HEK293 (cell line): ENCODE measurements around the gene TIMM10B.

ENCODE experiments used
- ATF2 ChIP-seq: fragments of 450-650 bp; formaldehyde crosslinking; IDR thresholded peaks from 2 replicates; pipeline ENCODE4 v1.5.1; 2016; ENCODE audit warnings: missing biosample characterization, missing genetic modification characterization, low read depth
- OSR2 ChIP-seq: fragments of 450-650 bp; formaldehyde crosslinking; IDR thresholded peaks from 2 replicates; pipeline ENCODE4 v1.5.1; 2016; ENCODE audit warnings: missing biosample characterization, missing genetic modification characterization
- PRDM1 ChIP-seq: fragments of 450-650 bp; formaldehyde crosslinking; IDR thresholded peaks from 2 replicates; pipeline ENCODE4; 2016; ENCODE audit warnings: missing biosample characterization, missing genetic modification characterization
- ZNF274 ChIP-seq, 2 experiments: fragments of 200-500 bp in 1 of 2; fragments of 450-650 bp in 1 of 2; sonication (Bioruptor generic) in 1 of 2; formaldehyde crosslinking in 1 of 2; IDR thresholded peaks; 2 replicates each; pipeline versions ENCODE4 v1.5.1 to v1.6.1; 2014 to 2016; ENCODE audit warnings: borderline replicate concordance in 1 of 2, inconsistent platforms in 1 of 2, low read length in 1 of 2, missing biosample characterization in 1 of 2, missing genetic modification characterization in 1 of 2
- ZNF341 ChIP-seq: fragments of 450-650 bp; formaldehyde crosslinking; IDR thresholded peaks from 2 replicates; pipeline ENCODE4; 2016; ENCODE audit warnings: low read depth, missing biosample characterization, missing genetic modification characterization
- ZNF394 ChIP-seq: fragments of 450-650 bp; formaldehyde crosslinking; IDR thresholded peaks from 2 replicates; pipeline ENCODE4 v1.5.1; 2016; ENCODE audit warnings: missing biosample characterization, missing genetic modification characterization, mild to moderate bottlenecking, moderate library complexity, borderline replicate concordance
- ZNF629 ChIP-seq: fragments of 450-650 bp; formaldehyde crosslinking; IDR thresholded peaks from 2 replicates; pipeline ENCODE4 v1.5.1; 2017; ENCODE audit warnings: missing biosample characterization, missing genetic modification characterization
- TF ChIP-seq, protein P1 (sequence below): fragments of 450-650 bp; formaldehyde crosslinking; IDR thresholded peaks from 2 replicates; pipeline ENCODE4 v1.5.1; 2016; ENCODE audit warnings: missing biosample characterization, missing genetic modification characterization
- TF ChIP-seq, protein P2 (sequence below): sonication (generic); formaldehyde crosslinking; IDR thresholded peaks from 2 replicates; pipeline ENCODE4 v1.8.1; 2022; ENCODE audit warnings: mild to moderate bottlenecking, moderate library complexity, missing genetic modification reagents

DNA sequence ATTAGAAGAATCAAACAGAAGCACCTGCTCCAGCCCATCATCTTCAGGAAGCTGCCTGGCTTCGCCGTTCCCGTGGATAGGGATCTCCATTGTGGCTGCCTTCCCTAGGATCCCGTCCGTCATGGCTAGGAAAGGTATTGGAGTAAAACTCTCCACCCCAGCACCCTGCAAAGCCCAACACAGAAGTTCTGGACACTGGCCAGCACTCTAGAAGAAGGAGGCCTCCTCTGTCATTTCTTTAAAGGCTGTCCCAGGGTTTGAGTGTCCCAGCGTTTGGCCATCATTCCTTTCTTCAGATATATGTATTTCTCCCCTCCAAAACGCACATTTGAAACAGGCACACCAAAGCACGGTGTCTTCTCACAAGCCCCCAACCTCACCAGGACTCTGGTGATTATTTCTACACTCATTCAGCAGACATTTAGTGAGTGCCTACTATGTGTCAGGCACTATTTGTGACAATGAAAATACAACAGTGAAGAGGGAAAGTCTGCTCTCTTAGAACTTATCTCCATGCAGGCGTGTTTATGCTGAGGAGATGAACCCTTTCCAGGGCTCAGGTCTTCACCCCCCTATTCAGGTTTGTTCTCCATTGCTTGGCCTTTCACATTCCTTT, 894 bp upstream of the TIMM10B start:
- TF ChIP-seq, protein P1, sequence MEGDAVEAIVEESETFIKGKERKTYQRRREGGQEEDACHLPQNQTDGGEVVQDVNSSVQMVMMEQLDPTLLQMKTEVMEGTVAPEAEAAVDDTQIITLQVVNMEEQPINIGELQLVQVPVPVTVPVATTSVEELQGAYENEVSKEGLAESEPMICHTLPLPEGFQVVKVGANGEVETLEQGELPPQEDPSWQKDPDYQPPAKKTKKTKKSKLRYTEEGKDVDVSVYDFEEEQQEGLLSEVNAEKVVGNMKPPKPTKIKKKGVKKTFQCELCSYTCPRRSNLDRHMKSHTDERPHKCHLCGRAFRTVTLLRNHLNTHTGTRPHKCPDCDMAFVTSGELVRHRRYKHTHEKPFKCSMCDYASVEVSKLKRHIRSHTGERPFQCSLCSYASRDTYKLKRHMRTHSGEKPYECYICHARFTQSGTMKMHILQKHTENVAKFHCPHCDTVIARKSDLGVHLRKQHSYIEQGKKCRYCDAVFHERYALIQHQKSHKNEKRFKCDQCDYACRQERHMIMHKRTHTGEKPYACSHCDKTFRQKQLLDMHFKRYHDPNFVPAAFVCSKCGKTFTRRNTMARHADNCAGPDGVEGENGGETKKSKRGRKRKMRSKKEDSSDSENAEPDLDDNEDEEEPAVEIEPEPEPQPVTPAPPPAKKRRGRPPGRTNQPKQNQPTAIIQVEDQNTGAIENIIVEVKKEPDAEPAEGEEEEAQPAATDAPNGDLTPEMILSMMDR (tag by site-specific recombination), result no peak
- TF ChIP-seq ATF2 (tag by site-specific recombination) (no peak), OSR2 (no peak), ZNF394 (tag by site-specific recombination) (no peak), ZNF341 (tag by site-specific recombination) (no peak), ZNF274 (IDR thresholded peaks at IDR 0.05; ENCODE audit: low read length) (no peak), ZNF274 (tag by site-specific recombination; IDR thresholded peaks at IDR 0.05; ENCODE audit: borderline replicate concordance) (no peak), PRDM1 (tag by site-specific recombination) (no peak), ZNF629 (tag by site-specific recombination) (no peak)
- TF ChIP-seq, protein P2, sequence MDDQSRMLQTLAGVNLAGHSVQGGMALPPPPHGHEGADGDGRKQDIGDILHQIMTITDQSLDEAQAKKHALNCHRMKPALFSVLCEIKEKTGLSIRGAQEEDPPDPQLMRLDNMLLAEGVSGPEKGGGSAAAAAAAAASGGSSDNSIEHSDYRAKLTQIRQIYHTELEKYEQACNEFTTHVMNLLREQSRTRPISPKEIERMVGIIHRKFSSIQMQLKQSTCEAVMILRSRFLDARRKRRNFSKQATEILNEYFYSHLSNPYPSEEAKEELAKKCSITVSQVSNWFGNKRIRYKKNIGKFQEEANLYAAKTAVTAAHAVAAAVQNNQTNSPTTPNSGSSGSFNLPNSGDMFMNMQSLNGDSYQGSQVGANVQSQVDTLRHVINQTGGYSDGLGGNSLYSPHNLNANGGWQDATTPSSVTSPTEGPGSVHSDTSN (CRISPR knock-in tag), result no peak
